ENCODE results near the gene USP11.

USP11 gene

GRCh38 chrX:47206316-47206715 is 26.5 kb upstream of the USP11 start:
- no peaks in the 10 kb centered on the region for H3K4me1 ChIP-seq (ENCODE audit: control insufficient read depth, insufficient read depth, low read length)
- H3K4me2 ChIP-seq (ENCODE audit: low read length) = no peak overlapping the region
- no peak overlapping the region for H3K9ac ChIP-seq (ENCODE audit: low read depth, low read length)
- no peaks in the 10 kb centered on the region for H3K27me3 ChIP-seq (ENCODE audit: control insufficient read depth, insufficient read depth, low read length)
- H3K9me3 ChIP-seq (replicated peaks; ENCODE audit: low read length) = no peaks in the 10 kb centered on the region
- no peak overlapping the region for H3K4me3 ChIP-seq (ENCODE audit: low read length)
- H3K36me3 ChIP-seq (ENCODE audit: insufficient read depth, low read length) = peaks cover 98% of the 10 kb centered on the region

- Histone ChIP-seq H3K4me1 (ENCODE audit: control insufficient read depth, insufficient read depth, low read length) (no peaks in the 10 kb centered on the region), H3K27me3 (ENCODE audit: control insufficient read depth, insufficient read depth, low read length) (no peaks in the 10 kb centered on the region), H3K9me3 (replicated peaks; ENCODE audit: low read length) (no peaks in the 10 kb centered on the region), H3K9ac (ENCODE audit: low read depth, low read length) (no peak overlapping the region), H3K4me3 (ENCODE audit: low read length) (no peak overlapping the region), H3K4me2 (ENCODE audit: low read length) (no peak overlapping the region), H3K36me3 (ENCODE audit: insufficient read depth, low read length) (peaks cover 98% of the 10 kb centered on the region)
These were observed 24.7 kb upstream of the USP11 start for GRCh38 chrX:47208108-47208507.

GRCh38 chrX:47209508-47210238 is 23.1 kb upstream of the USP11 start:
- Histone ChIP-seq H3K4me2 (ENCODE audit: low read length) (no peak overlapping the region), H3K4me3 (ENCODE audit: low read length) (no peak overlapping the region), H3K36me3 (ENCODE audit: insufficient read depth, low read length) (peaks cover 94% of the 10 kb centered on the region), H3K9me3 (replicated peaks; ENCODE audit: low read length) (no peaks in the 10 kb centered on the region), H3K9ac (ENCODE audit: low read depth, low read length) (no peak overlapping the region), H3K4me1 (ENCODE audit: control insufficient read depth, insufficient read depth, low read length) (no peaks in the 10 kb centered on the region), H3K27me3 (ENCODE audit: control insufficient read depth, insufficient read depth, low read length) (no peaks in the 10 kb centered on the region)

GRCh38 chrX:47210661-47211425 is 22.0 kb upstream of the USP11 start:
- H3K9ac ChIP-seq (ENCODE audit: low read depth, low read length) = no peak overlapping the region
- H3K4me1 ChIP-seq (ENCODE audit: control insufficient read depth, insufficient read depth, low read length) = no peaks in the 10 kb centered on the region
- peaks cover 94% of the 10 kb centered on the region for H3K36me3 ChIP-seq (ENCODE audit: insufficient read depth, low read length)
- no peaks in the 10 kb centered on the region for H3K27me3 ChIP-seq (ENCODE audit: control insufficient read depth, insufficient read depth, low read length)
- no peaks in the 10 kb centered on the region for H3K9me3 ChIP-seq (replicated peaks; ENCODE audit: low read length)
- H3K4me3 ChIP-seq (ENCODE audit: low read length) = no peak overlapping the region
- no peak overlapping the region for H3K4me2 ChIP-seq (ENCODE audit: low read length)

GRCh38 chrX:47212381-47213293 is 20.2 kb upstream of the USP11 start:
- no peak overlapping the region for H3K4me2 ChIP-seq (ENCODE audit: low read length)
- H3K4me3 ChIP-seq (ENCODE audit: low read length) = no peak overlapping the region
- no peaks in the 10 kb centered on the region for H3K27me3 ChIP-seq (ENCODE audit: control insufficient read depth, insufficient read depth, low read length)
- H3K36me3 ChIP-seq (ENCODE audit: insufficient read depth, low read length) = peaks cover 84% of the 10 kb centered on the region
- no peak overlapping the region for H3K9ac ChIP-seq (ENCODE audit: low read depth, low read length)
- H3K9me3 ChIP-seq (replicated peaks; ENCODE audit: low read length) = no peaks in the 10 kb centered on the region
- H3K4me1 ChIP-seq (ENCODE audit: control insufficient read depth, insufficient read depth, low read length) = peaks cover 17% of the 10 kb centered on the region

GRCh38 chrX:47214435-47215077 is 18.3 kb upstream of the USP11 start:
- no peaks in the 10 kb centered on the region for H3K27me3 ChIP-seq (ENCODE audit: control insufficient read depth, insufficient read depth, low read length)
- H3K36me3 ChIP-seq (ENCODE audit: insufficient read depth, low read length) = peaks cover 67% of the 10 kb centered on the region
- peaks cover 21% of the 10 kb centered on the region for H3K4me1 ChIP-seq (ENCODE audit: control insufficient read depth, insufficient read depth, low read length)
- H3K9me3 ChIP-seq (replicated peaks; ENCODE audit: low read length) = no peaks in the 10 kb centered on the region
- no peak overlapping the region for H3K4me2 ChIP-seq (ENCODE audit: low read length)
- no peak overlapping the region for H3K4me3 ChIP-seq (ENCODE audit: low read length)
- no peak overlapping the region for H3K9ac ChIP-seq (ENCODE audit: low read depth, low read length)

- H3K36me3 ChIP-seq (ENCODE audit: insufficient read depth, low read length) = peaks cover 59% of the 10 kb centered on the region
- no peak overlapping the region for H3K4me3 ChIP-seq (ENCODE audit: low read length)
- peaks cover 29% of the 10 kb centered on the region for H3K4me1 ChIP-seq (ENCODE audit: control insufficient read depth, insufficient read depth, low read length)
- no peaks in the 10 kb centered on the region for H3K27me3 ChIP-seq (ENCODE audit: control insufficient read depth, insufficient read depth, low read length)
- no peak overlapping the region for H3K9ac ChIP-seq (ENCODE audit: low read depth, low read length)
- no peaks in the 10 kb centered on the region for H3K9me3 ChIP-seq (replicated peaks; ENCODE audit: low read length)
- H3K4me2 ChIP-seq (ENCODE audit: low read length) = no peak overlapping the region
These were observed 17.4 kb upstream of the USP11 start for GRCh38 chrX:47215291-47215900.

GRCh38 chrX:47216393-47216925 is 16.4 kb upstream of the USP11 start:
- H3K9me3 ChIP-seq (replicated peaks; ENCODE audit: low read length) = no peaks in the 10 kb centered on the region
- no peak overlapping the region for H3K9ac ChIP-seq (ENCODE audit: low read depth, low read length)
- H3K36me3 ChIP-seq (ENCODE audit: insufficient read depth, low read length) = peaks cover 48% of the 10 kb centered on the region

GRCh38 chrX:47217121-47217851 is 15.5 kb upstream of the USP11 start:
- no peaks in the 10 kb centered on the region for H3K9me3 ChIP-seq (replicated peaks; ENCODE audit: low read length)
- peak overlapping the region; percentile 86 for H3K4me2 ChIP-seq (ENCODE audit: low read length)
- H3K4me1 ChIP-seq (ENCODE audit: control insufficient read depth, insufficient read depth, low read length) = peaks cover 34% of the 10 kb centered on the region
- no peaks in the 10 kb centered on the region for H3K27me3 ChIP-seq (ENCODE audit: control insufficient read depth, insufficient read depth, low read length)
- H3K4me3 ChIP-seq (ENCODE audit: low read length) = peak overlapping the region; percentile 72
- H3K9ac ChIP-seq (ENCODE audit: low read depth, low read length) = peak overlapping the region; percentile 97
- peaks cover 40% of the 10 kb centered on the region for H3K36me3 ChIP-seq (ENCODE audit: insufficient read depth, low read length)

More at GRCh38 chrX:47216393-47216925, 16.4 kb upstream of the USP11 start:
- H3K4me3 ChIP-seq (ENCODE audit: low read length) = no peak overlapping the region
- H3K27me3 ChIP-seq (ENCODE audit: control insufficient read depth, insufficient read depth, low read length) = no peaks in the 10 kb centered on the region
- peak overlapping the region; percentile 86 for H3K4me2 ChIP-seq (ENCODE audit: low read length)
- H3K4me1 ChIP-seq (ENCODE audit: control insufficient read depth, insufficient read depth, low read length) = peaks cover 34% of the 10 kb centered on the region

- H3K9ac ChIP-seq (ENCODE audit: low read depth, low read length) = peak overlapping the region; percentile 97
- peaks cover 35% of the 10 kb centered on the region for H3K36me3 ChIP-seq (ENCODE audit: insufficient read depth, low read length)
- H3K4me1 ChIP-seq (ENCODE audit: control insufficient read depth, insufficient read depth, low read length) = peaks cover 34% of the 10 kb centered on the region
- H3K27me3 ChIP-seq (ENCODE audit: control insufficient read depth, insufficient read depth, low read length) = no peaks in the 10 kb centered on the region
- H3K9me3 ChIP-seq (replicated peaks; ENCODE audit: low read length) = no peaks in the 10 kb centered on the region
- peak overlapping the region; percentile 86 for H3K4me2 ChIP-seq (ENCODE audit: low read length)
- H3K4me3 ChIP-seq (ENCODE audit: low read length) = peak overlapping the region; percentile 72
These were observed 14.9 kb upstream of the USP11 start for GRCh38 chrX:47217852-47218279.

Data from skeletal muscle satellite cell (primary cell).